ENCODE measurements around the gene ZNF350.
A peak's percentile ranks its signal among the peaks of the same experiment; 100 is the strongest.
"Not testable (repeated sequence)": the region's sequence is repeated elsewhere in the genome, so short reads cannot be mapped to it uniquely, and the experiment has no call there.

Gene ZNF350

GRCh38 chr19:52028027-52028779, 41.6 kb upstream of the ZNF350 start, which contains the start of gene ZNF614:
Gene ZNF614, minus strand, starts transcription at chr19:52028379. Its CDS starts 2,634 bp downstream, at chr19:52025745.
- Histone ChIP-seq H3K27ac (ENCODE audit: low read length) (peak within 1 kb of the TSS; percentile 89), H3K4me2 (ENCODE audit: insufficient read depth, low read length) (peak within 1 kb of the TSS; percentile 66), H3K27me3 (ENCODE audit: insufficient read depth, low read length, poor library complexity) (no peaks in the 10 kb centered on the region), H3K9ac (ENCODE audit: low read depth, low read length) (peak within 1 kb of the TSS; percentile 84), H3K4me1 (ENCODE audit: insufficient read depth, low read length) (peaks cover 28% of the 10 kb centered on the region), H2AFZ (ENCODE audit: low read depth, low read length) (peak within 1 kb of the TSS; percentile 96), H3K9me3 (ENCODE audit: insufficient read depth, low read length, severe bottlenecking) (peaks cover 51% of the 10 kb centered on the region), H3K36me3 (ENCODE audit: insufficient read depth, low read length) (peaks cover 66% of the 10 kb centered on the region), H3K4me3 (ENCODE audit: low read depth in 1 of 2, low read length in 2 of 2) (peak within 1 kb of the TSS; percentile 68 to 87), H3K79me2 (ENCODE audit: insufficient read depth, low read length) (peaks cover 60% of the 10 kb centered on the region), H4K20me1 (ENCODE audit: insufficient read depth, low read length) (no peaks in the 10 kb centered on the region)
- ATAC-seq (ENCODE audit: insufficient read depth, low read depth), result peak; percentile 89
- peak; percentile 90 for DNase-seq
- no peak for TF ChIP-seq CTCF (IDR thresholded peaks at IDR 0.05; ENCODE audit: borderline replicate concordance, extremely low read depth, low read length, poor library complexity, severe bottlenecking)

DNA sequence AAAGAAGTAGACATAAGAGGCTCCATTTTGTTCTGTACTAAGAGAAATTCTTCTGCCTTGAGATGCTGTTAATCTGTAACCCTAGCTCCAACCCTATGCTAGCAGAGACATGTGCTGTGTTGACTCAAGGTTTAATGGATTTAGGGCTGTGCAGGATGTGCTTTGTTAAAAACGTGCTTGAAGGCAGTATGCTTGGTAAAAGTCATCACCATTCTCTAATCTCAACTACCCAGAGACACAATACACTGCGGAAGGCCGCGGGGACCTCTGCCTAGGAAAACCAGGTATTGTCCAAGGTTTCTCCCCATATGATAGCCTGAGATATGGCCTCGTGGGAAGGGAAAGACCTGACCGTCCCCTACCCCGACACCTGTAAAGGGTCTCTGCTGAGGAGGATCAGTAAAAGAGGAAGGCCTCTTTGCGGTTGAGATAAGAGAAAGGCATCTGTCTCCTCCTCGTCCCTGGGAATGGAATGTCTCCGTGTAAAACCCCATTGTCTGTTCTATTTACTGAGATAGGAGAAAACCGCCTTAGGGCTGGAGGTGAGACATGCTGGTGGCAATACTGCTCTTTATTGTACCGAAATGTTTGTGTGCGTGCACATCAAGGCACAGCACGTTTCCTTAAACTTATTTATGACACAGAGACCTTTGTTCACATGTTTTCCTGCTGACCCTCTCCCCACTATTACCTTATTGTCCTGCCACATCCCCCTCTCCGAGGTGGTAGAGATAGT, 39.8 kb upstream of the ZNF350 start:
- Histone ChIP-seq H3K9me3 (ENCODE audit: insufficient read depth, low read length, severe bottlenecking) (peaks cover 47% of the 10 kb centered on the region), H3K36me3 (ENCODE audit: insufficient read depth, low read length) (peaks cover 71% of the 10 kb centered on the region), H3K4me2 (ENCODE audit: insufficient read depth, low read length) (peak overlapping the region; percentile 66), H3K4me1 (ENCODE audit: insufficient read depth, low read length) (peaks cover 28% of the 10 kb centered on the region), H3K4me3 (ENCODE audit: low read depth in 1 of 2, low read length in 2 of 2) (peak overlapping the region in 1 of 2 experiments; percentile 87; a peak in 2 of 4 replicates), H3K79me2 (ENCODE audit: insufficient read depth, low read length) (peaks cover 70% of the 10 kb centered on the region)
- not testable (repeated sequence) for H3K27me3 ChIP-seq (ENCODE audit: insufficient read depth, low read length, poor library complexity); H4K20me1 ChIP-seq (ENCODE audit: insufficient read depth, low read length); H3K9ac ChIP-seq (ENCODE audit: low read depth, low read length); DNase-seq; H2AFZ ChIP-seq (ENCODE audit: low read depth, low read length); H3K27ac ChIP-seq (ENCODE audit: low read length); ATAC-seq (ENCODE audit: insufficient read depth, low read depth)

DNA sequence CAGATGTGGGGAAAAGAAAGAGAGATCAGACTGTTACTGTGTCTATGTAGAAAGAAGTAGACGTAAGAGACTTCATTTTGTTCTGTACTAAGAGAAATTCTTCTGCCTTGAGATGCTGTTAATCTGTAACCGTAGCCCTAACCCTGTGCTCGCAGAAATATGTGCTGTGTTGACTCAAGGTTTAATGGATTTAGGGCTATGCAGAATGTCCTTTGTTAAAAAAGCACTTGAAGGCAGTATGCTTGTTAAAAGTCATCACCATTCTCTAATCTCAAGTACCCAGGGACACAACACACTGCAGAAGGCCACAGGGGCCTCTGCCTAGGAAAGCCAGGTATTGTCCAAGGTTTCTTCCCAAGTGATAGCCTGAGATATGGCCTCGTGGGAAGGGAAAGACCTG, 37.8 kb upstream of the ZNF350 start:
- H3K4me2 ChIP-seq (ENCODE audit: insufficient read depth, low read length); H3K4me3 ChIP-seq (ENCODE audit: low read depth in 1 of 2, low read length in 2 of 2); H3K27me3 ChIP-seq (ENCODE audit: insufficient read depth, low read length, poor library complexity); H3K27ac ChIP-seq (ENCODE audit: low read length); DNase-seq; H2AFZ ChIP-seq (ENCODE audit: low read depth, low read length); H4K20me1 ChIP-seq (ENCODE audit: insufficient read depth, low read length); H3K9ac ChIP-seq (ENCODE audit: low read depth, low read length); ATAC-seq (ENCODE audit: insufficient read depth, low read depth): not testable (repeated sequence)
- H3K9me3 ChIP-seq (ENCODE audit: insufficient read depth, low read length, severe bottlenecking), result peaks cover 49% of the 10 kb centered on the region
- peaks cover 22% of the 10 kb centered on the region for H3K4me1 ChIP-seq (ENCODE audit: insufficient read depth, low read length)
- peaks cover 82% of the 10 kb centered on the region for H3K79me2 ChIP-seq (ENCODE audit: insufficient read depth, low read length)
- H3K36me3 ChIP-seq (ENCODE audit: insufficient read depth, low read length), result peaks cover 76% of the 10 kb centered on the region

DNA sequence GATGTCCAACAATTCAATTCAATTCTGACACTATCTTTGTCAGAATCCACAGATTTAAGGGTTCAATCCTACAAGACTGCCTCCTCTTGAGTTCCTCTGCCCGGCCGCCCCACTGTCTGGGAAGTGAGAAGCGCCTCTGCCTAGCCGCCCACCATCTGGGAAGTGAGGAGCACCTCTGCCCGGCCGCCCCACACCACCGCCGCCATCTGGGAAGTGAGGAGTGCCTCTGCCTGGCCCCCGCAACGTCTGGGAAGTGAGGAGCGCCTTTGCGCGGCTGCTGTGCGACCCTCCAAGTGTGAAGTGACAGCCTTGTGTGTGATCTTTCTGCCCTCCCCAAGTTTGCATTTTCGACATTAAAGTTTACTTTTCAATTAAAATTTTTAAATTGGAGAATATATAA, 35.6 kb upstream of the ZNF350 start:
- no peak for ATAC-seq (ENCODE audit: insufficient read depth, low read depth)
- Histone ChIP-seq H2AFZ (ENCODE audit: low read depth, low read length) (no peak overlapping the region), H3K4me2 (ENCODE audit: insufficient read depth, low read length) (no peak overlapping the region), H3K79me2 (ENCODE audit: insufficient read depth, low read length) (peaks cover 62% of the 10 kb centered on the region), H4K20me1 (ENCODE audit: insufficient read depth, low read length) (no peaks in the 10 kb centered on the region), H3K4me1 (ENCODE audit: insufficient read depth, low read length) (peaks cover 11% of the 10 kb centered on the region), H3K9ac (ENCODE audit: low read depth, low read length) (no peak overlapping the region), H3K27ac (ENCODE audit: low read length) (no peak overlapping the region), H3K4me3 (ENCODE audit: low read depth in 1 of 2, low read length in 2 of 2) (no peak overlapping the region), H3K27me3 (ENCODE audit: insufficient read depth, low read length, poor library complexity) (no peaks in the 10 kb centered on the region), H3K36me3 (ENCODE audit: insufficient read depth, low read length) (peaks cover 97% of the 10 kb centered on the region), H3K9me3 (ENCODE audit: insufficient read depth, low read length, severe bottlenecking) (peaks cover 60% of the 10 kb centered on the region)
- peak; percentile 18 for DNase-seq
- TF ChIP-seq EZH2 (IDR thresholded peaks at IDR 0.05; ENCODE audit: borderline replicate concordance, low read depth, low read length, severe bottlenecking), result no peak

Measured in DND-41 (cell line).